GM12891 (cell line): ENCODE measurements around the gene TAF11L8.
"Not testable (repeated sequence)": the region's sequence is repeated elsewhere in the genome, so short reads cannot be mapped to it uniquely, and the experiment has no call there.

Source experiments
- PAX5 ChIP-seq: IDR thresholded peaks from 2 replicates; pipeline ENCODE4 v1.6.1; 2011; ENCODE audit warnings: low read length, moderate library complexity, mild to moderate bottlenecking; ENCODE audit not compliant: insufficient read depth, severe bottlenecking
- POLR2A ChIP-seq: IDR thresholded peaks from 2 replicates; pipeline ENCODE4 v1.6.1; 2011; ENCODE audit warnings: low read depth, low read length, control low read depth
- POLR2AphosphoS5 ChIP-seq: IDR thresholded peaks from 2 replicates; pipeline ENCODE4 v1.6.1; 2011; ENCODE audit warnings: low read depth, low read length, control low read depth
- POU2F2 ChIP-seq: IDR thresholded peaks from 2 replicates; pipeline ENCODE4 v1.6.1; 2011; ENCODE audit warnings: low read depth, mild to moderate bottlenecking, control low read depth, low read length, moderate library complexity
- SPI1 ChIP-seq: IDR thresholded peaks from 2 replicates; pipeline ENCODE4 v1.6.1; 2011; ENCODE audit warnings: low read depth, low read length, control low read depth
- TAF1 ChIP-seq: IDR thresholded peaks from 2 replicates; pipeline ENCODE4 v1.6.1; 2011; ENCODE audit warnings: low read depth, low read length, control low read depth

DNA sequence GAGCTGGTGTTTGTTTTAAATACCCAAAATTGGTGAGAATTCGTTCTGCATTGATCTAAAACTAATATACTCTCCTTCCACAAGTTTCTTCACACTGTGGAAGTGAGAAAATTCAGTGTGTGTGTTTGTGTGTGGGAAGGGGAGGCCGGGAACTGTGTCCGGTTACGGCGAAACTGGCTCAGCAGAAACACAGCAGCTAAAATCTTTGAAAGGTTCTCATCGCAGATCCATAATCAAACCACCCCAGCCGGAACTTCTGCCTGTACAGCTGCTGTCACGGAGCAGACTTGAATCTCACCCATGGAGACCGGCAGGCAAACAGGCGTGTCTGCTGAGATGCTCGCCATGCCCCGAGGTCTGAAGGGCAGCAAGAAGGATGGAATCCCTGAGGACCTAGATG, 41.0 kb upstream of the TAF11L8 start, which contains the start of gene TAF11L13:
- not testable (repeated sequence) for TF ChIP-seq POLR2A, POLR2AphosphoS5, TAF1, SPI1, POU2F2, PAX5
